Activated CD8-positive, alpha-beta memory T cell treated with anti-CD3 and anti-CD28 coated beads, Interleukin-2, amount 50 U/mL, for 24 hours (primary cell): ENCODE results near the gene NAP1L4.

ENCODE experiments used
- DNase-seq: peaks from one replicate; pipeline ENCODE4 v3.0.0-alpha.2; 2020; ENCODE audit errors: extremely low read depth

Gene NAP1L4

DNA sequence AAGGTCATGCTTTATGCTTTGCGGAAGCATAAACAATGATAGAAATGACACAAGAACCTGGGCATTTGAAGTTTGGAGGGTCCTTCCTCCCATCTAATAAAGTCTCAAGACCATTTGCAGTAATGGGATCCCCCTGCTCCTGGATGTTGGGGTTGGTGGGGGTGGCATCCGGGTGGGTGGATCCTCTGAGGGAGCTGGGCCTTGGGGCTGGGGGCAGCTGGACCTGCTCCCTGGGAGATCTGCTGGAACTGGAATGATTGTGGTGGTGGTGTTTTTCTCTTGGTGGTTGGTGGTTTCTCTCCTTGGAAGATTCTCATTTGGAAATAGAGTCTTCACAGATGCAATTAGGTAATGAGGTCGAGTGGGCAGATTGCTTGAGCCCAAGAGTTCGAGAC is 2.2 kb upstream of the NAP1L4 start:
- DNase-seq, result no peak

GRCh38 chr11:2992997-2993325 is 832 bp upstream of the NAP1L4 start:
- no peak for DNase-seq

DNA sequence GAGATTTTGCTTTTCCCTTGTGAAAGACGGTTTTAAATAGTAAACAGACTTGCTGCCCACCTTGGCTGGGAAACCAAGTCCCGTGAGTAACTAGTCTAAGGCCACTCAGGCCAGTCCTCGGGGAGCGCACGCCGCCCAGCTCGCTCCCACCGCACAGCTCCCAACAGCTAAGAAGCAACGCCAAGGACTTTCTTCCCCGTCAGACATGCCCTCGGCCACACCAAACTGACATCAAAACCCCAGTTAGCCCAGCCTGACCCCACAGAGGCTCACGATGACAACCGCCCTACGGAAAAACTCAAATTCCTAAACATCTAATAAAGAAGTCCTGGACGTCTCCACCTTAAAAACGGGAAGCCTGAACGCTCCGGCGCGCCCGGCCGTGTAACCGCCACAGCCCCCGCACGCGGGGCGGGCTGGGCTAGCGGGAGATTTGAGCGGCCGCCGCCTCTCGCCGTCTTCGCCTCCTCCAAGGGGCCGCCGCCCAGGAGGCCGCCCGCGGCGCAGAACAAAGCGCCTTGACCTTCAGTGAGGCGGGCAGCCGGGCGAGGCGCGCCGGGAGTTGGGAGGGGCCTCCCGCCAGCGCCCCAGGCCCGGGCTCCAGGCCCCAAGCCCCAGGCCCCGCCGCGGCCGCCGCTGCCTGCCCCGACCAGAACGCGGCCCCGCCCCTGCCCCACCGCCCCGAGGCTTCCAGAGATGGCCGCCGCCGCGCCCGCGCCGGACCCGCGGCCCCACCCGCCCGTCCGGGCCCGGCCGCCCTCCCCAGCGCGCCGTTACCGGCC is 486 bp downstream of the NAP1L4 start:
- DNase-seq, result no peak

GRCh38 chr11:2990617-2991451 is 1.3 kb downstream of the NAP1L4 start:
- DNase-seq, result no peak

GRCh38 chr11:2989551-2989950 is 2.6 kb downstream of the NAP1L4 start:
- DNase-seq, result no peak

DNA sequence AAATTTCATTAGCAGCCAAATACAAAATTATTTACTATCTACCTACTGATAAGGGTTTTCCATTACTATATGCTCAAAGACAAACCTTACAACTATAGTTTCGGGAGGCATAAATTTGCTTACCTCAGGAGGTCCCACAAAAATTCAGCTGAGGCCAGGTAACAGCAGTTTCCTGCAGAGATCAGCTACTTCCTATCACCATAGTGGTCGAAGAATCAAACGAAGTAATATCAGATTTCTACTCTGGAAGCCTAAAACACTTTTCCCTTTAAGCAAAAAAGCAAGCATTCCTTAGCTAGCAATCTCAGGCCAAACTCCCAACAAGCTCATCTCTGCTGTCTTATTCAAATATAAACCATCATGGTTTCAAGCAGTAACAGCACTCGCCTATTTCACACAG is 3.1 kb downstream of the NAP1L4 start:
- DNase-seq, result no peak

DNA sequence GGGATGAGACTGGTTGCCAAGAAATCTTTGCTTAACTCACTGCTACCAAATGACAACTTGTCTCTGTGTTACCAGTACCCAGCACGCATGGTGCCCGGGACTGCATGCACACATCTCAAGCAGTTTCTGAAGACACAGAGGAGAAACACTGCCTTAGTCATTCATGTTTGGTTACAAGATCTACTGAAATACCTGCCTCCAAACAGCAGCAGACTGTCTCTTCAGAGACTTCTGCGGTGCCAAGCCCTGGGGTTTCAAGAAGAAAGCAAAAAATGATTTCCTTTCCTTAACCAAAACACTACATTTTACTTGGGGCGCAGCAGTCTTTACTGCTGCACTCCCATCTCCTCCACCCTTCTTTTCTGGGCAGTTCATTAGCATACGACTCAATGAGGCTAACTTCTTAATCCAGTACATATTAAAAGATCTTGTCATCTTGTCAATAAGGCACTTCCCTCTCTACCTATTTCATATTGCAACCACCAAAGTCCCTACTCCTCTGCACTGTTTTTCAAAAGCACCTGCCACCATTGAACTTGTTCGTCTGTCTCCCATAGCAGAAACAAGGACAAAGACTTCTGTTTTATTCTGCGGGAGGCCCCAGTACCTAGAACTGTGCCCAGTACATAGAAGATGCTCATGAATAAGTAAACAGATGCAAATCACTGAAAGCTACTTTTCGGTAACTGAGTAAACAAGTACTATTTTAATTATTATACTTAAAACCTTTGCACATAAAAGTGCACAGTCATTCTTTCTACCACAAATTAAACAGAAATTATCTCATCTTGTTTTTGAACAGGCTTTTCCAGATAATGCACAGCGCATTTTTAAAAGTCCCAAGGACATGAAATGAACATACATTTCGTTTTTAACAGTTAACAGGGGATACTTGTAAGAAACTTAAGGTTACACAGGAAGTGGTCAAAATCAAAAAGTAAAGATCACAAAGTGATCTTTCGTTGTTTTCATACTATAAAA is 4.0 kb downstream of the NAP1L4 start:
- no peak for DNase-seq

DNA sequence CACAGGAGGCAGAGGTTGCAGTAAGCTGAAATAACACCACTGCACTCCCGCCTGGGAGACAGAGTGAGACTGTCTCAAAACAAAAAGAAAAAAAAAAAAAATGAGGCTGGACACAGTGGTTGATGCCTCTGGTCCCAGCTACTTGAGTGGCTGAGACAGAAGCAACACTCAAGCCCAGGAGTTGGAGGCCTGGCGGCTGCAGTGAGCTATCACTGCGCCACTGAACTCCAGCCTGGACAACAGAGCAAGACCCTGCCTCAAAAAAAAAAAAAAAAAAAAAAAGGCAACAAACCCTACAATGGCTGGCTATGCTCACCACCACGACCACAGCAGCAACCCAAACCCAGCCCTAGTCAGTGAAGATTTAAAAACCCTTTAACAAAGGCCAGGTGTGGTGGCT is 8.2 kb downstream of the NAP1L4 start:
- no peak for DNase-seq

- DNase-seq, result no peak
Measured at GRCh38 chr11:2982214-2982613, 9.9 kb downstream of the NAP1L4 start.

DNA sequence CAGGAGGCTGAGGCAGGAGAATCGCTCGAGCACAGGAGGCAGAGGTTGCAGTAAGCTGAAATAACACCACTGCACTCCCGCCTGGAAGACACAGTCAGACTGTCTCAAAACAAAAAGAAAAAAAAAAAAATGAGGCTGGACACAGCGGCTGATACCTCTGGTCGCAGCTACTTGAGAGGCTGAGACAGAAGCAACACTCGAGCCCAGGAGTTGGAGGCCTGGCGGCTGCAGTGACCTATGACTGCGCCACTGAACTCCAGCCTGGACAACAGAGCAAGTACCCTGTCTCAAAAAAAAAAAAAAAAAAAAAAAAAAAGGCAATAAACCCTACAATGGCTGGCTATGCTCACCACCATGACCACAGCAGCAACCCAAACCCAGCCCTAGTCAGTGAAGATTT is 11.0 kb downstream of the NAP1L4 start:
- DNase-seq, result no peak

DNA sequence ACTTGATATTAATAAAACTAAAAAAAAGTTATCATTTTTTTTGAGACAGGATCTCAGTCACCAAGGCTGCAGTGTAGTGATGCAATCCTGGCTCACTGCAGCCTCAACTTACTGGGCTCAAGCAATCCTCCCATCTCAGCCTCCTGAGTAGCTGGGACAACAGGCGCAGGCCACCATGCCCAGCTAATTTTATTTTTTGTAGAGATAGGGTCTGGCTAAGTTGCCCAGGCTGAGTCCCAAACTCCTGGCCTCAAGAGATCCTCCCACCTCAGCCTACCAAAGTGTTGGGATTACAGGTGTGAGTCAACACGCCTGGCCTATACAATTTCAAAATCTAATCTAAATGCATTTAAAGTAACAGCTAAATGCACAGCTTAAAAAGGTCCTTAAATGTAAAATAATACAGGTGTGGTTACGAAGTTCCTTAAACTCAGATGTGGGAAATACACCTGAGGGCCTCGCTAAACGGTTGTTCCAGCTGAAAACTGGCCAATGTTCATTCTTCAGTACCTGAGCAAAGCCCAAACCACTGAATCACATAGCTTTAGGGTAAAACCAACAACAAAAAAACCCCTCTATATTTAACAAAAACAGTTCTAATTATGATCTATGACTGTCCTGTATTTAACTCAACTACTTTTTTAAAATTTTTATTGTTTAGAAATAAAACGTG is 11.8 kb downstream of the NAP1L4 start:
- no peak for DNase-seq

DNA sequence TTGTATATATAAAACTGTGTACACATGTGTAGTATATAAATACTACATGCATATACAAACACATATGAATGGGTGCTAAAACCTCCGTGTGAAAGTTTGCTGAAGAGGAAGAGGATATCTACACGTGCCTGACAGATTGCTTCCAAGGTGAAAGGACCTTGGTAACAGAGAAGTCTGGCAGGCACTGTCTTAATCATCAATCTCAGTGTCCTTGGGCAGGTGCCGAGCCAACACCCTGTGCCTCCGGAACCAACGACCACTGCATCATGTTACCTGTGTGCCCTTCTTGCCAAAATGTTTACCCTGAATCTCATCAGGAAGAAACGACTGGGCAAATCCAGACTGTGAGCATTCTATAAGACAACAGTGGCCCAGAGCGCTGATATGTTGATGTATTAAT is 15.0 kb downstream of the NAP1L4 start:
- DNase-seq, result no peak

DNA sequence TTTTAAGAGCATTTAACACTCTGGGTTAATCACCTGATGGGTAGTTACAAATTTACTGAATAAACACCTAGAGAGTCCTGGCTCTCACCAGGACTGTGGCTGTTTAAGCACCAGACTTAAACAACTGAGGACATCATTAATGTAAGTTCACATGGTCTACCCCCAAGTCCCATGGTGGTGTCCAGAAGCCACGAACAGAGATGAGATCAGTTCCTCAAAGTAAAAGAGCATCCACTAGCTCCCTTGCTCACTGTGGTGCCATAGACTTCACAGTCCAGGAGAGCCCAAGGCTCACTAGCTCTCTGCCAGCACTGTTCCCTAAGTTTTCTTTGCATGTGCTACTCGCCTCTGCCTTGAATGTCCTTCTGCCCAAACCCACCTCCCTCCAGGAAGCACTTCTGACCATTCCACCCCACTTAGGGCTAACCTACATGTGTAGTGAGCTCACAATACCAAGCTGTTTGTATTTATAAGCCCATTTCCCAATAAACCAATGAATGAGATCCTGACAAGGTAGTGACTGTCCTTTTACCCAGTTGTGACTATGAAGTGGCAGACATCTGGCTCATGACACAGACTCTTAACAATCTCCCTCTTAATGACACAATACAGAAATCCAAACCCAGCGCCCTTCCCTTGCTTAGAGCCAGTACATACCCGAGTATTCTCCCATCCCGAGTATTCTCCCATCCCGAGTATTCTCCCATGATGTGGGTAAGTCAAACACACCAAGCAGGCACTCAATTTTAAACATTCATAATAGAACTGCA is 15.7 kb downstream of the NAP1L4 start:
- no peak for DNase-seq

DNA sequence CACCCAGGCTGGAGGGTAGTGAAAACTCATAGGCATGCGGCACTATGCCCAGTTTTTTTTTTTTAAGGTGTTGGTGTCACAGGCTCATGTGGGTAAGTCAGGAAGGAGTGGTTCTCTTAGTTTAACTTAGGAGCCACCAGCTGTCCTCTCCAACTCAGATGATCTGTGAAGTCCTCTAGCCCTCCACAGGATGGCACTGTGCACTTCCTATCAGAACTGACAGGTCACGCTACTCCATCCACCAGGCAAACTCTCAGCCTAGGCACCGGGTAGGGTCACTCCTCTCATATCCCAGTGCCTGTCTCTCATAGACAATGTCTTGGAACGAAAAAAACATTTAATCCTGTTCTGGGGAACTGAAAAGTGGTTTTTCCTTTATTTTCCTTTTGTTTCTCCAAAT is 16.5 kb downstream of the NAP1L4 start:
- no peak for DNase-seq

DNA sequence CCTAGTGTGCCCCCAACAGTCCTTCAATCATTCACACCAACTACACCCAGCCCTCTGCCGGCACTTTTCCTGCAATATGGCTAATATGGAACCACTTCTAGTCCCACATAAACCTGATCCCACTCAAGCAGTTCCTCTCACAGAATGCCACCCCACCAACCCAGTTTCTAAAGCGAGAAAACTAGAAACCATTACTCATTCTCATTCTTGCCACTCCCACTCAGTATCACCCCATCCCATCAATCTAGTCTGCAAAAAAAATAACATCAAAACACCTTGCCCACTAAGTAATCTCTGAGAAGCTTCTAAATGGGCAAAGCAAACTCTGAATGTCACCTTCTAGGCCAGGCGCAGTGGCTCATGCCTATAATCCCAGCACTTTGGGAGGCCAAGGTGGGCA is 17.9 kb downstream of the NAP1L4 start:
- no peak for DNase-seq

DNA sequence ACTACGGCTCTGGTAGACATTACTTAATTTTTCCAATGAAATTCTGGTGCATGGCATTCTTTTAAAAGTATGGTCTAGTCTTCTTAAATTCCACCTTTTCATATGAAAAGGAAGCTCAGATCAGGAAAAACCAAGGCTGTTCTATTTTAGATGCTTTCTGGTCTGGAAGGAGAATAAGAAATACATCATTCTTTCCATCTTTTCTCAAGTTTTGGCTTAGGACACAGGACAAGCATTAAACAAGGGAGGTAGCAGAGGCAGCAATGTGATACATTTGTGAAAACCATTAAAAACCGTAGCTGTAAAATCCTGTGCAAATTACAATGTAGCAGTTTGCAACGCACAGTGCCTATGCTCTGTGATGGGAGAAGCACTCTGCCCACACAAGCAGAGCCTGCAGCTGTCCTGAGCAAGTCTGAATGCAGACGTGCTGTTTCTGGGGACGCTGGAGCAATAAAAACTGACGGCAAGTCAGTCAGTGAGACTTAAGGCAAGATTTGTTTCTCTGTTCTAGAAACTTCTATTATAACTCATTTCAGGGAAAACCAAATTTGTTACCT is 23.7 kb downstream of the NAP1L4 start:
- no peak for DNase-seq

DNA sequence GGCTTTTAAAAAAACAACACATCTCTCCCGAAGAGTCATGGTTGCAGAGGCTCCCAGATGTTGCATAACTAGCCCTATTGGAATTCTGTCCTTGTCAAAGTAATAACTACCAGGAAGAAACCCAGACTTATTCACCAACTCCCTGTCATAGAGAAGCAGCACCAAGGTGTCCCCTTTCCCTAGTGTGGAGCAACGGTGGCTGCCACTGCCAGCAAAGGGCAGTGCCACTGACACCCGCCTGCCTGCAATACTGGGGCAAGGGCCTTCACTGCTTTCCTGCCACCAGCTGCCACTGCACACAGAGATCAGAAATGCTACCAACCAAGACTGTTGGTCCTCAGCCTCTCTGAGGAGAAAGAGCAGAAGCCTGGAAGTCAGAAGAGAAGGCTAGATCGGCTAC is 27.3 kb downstream of the NAP1L4 start:
- no peak for DNase-seq

GRCh38 chr11:2963761-2964160 is 28.4 kb downstream of the NAP1L4 start:
- DNase-seq, result no peak

- no peak for DNase-seq
Measured at GRCh38 chr11:2963112-2963754, 28.9 kb downstream of the NAP1L4 start.

DNA sequence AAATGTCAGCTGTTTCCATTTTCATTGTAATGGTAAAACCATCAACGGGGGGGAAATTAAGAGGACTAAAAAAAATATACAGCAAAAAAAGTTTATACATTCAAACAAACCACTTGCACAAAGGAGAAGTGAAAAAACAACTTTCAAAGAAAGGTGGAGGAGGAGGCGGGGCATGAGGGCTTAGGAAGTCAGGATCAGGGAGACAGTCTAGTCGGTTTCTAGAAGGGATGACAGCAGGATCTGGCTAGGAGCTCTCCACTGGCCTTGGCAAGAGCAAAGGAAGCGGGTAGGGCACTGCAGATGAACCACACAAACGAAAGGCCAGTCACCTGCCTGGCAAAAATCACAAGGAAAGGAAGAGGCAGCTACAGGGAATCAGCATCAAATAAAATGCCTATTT is 31.0 kb downstream of the NAP1L4 start:
- DNase-seq, result no peak
